HepG2 (cell line): ENCODE results near the gene PDP2. TPM values are rescaled to one million over a fixed set of nuclear protein-coding genes. Genes with fewer than 3 reads are reported as not detected.

ENCODE experiments used
- ATF7-NPFF ChIP-seq: sonication (generic); formaldehyde crosslinking; IDR thresholded peaks from 2 replicates; pipeline ENCODE4 v1.8.1; 2023; ENCODE audit warnings: mild to moderate bottlenecking, low read depth, missing genetic modification reagents, moderate library complexity
- MBD4 ChIP-seq: IDR thresholded peaks from 2 replicates; pipeline ENCODE4 v1.6.1; 2012; ENCODE audit warnings: low read length, inconsistent platforms, borderline replicate concordance
- NFE2L1 ChIP-seq: sonication (generic); formaldehyde crosslinking; IDR thresholded peaks from 2 replicates; pipeline ENCODE4 v1.4.0; 2020; ENCODE audit warnings: missing genetic modification reagents, mild to moderate bottlenecking, borderline replicate concordance
- NR2F2 ChIP-seq: IDR thresholded peaks from 2 replicates; pipeline ENCODE4 v1.6.1; 2012; ENCODE audit warnings: low read depth, inconsistent platforms, borderline replicate concordance
- SIX1 ChIP-seq: sonication (generic); formaldehyde crosslinking; IDR thresholded peaks from 2 replicates; pipeline ENCODE4 v1.4.0; 2020; ENCODE audit warnings: missing genetic modification reagents, borderline replicate concordance
- ZNF431 ChIP-seq: sonication (generic); formaldehyde crosslinking; IDR thresholded peaks from 2 replicates; pipeline ENCODE4 v1.9.0; 2022; ENCODE audit warnings: missing genetic modification reagents, low read depth, mild to moderate bottlenecking, borderline replicate concordance
- ZNF496 ChIP-seq: sonication (generic); formaldehyde crosslinking; IDR thresholded peaks from 2 replicates; pipeline ENCODE4 v1.8.1; 2023; ENCODE audit warnings: mild to moderate bottlenecking, moderate library complexity, missing genetic modification reagents; ENCODE audit not compliant: insufficient replicate concordance
- ZNF598 ChIP-seq: sonication (generic); formaldehyde crosslinking; IDR thresholded peaks from 2 replicates; pipeline ENCODE4 v1.5.1; 2020; ENCODE audit warnings: mild to moderate bottlenecking, missing genetic modification reagents, borderline replicate concordance
- ZNF784 ChIP-seq: sonication (generic); formaldehyde crosslinking; IDR thresholded peaks from 2 replicates; pipeline ENCODE4 v1.5.1; 2020; ENCODE audit warnings: missing genetic modification reagents, mild to moderate bottlenecking, borderline replicate concordance
- ZNF841 ChIP-seq: sonication (generic); formaldehyde crosslinking; IDR thresholded peaks from 2 replicates; pipeline ENCODE4 v1.8.1; 2023; ENCODE audit warnings: missing genetic modification reagents, borderline replicate concordance
- ZUFSP ChIP-seq: sonication (generic); formaldehyde crosslinking; IDR thresholded peaks from 2 replicates; pipeline ENCODE4 v1.9.0; 2021; ENCODE audit warnings: missing genetic modification reagents, mild to moderate bottlenecking, borderline replicate concordance
- polyA plus RNA-seq, 8 experiments: library from polyadenylated mRNA; depleted of rRNA in 3 of 8; stranded (reverse) in 7 of 8; unstranded in 1 of 8; fragments of >200 nt; fragmentation: Illumina TruSeq in 4 of 8; extraction: Trizol in 4 of 8; gene quantifications; 2 replicates each; pipeline versions ENCODE4 v1.2.1 to v1.2.3, GENCODE V29; 2011 to 2016; ENCODE audit warnings: low read depth in 4 of 8, missing spikeins in 1 of 8, mixed read lengths in 1 of 8; ENCODE audit not compliant: insufficient read depth in 1 of 8
- total RNA-seq, 5 experiments: library from RNA; depleted of rRNA; stranded (reverse); fragments of >200 nt; fragmentation: Illumina TruSeq; extraction: Trizol; gene quantifications; 2 replicates each; pipeline ENCODE4 v1.2.3, GENCODE V29; 2016; ENCODE audit warnings: low read depth in 1 of 5
- TF ChIP-seq, protein P1 (sequence below): sonication (generic); formaldehyde crosslinking; IDR thresholded peaks from 2 replicates; pipeline ENCODE4 v1.4.0; 2020; ENCODE audit warnings: mild to moderate bottlenecking, low read depth, missing genetic modification reagents
- TF ChIP-seq, protein P2 (sequence below): sonication (generic); formaldehyde crosslinking; IDR thresholded peaks from 2 replicates; pipeline ENCODE4 v1.5.1; 2020; ENCODE audit warnings: mild to moderate bottlenecking, missing genetic modification reagents
- TF ChIP-seq, protein P3 (sequence below): sonication (generic); formaldehyde crosslinking; conservative IDR thresholded peaks from 2 replicates; pipeline ENCODE4 v1.4.0; 2020; ENCODE audit warnings: mild to moderate bottlenecking, missing genetic modification reagents, moderate library complexity

The PDP2 gene
- total and polyA plus RNA-seq, 2 of the 13 experiments (the other 11 are each of a cell fraction or from before 2014, with no cell fraction given) = 12.8 to 15.8 TPM

- TF ChIP-seq ZNF784 (CRISPR knock-in tag) (peak; percentile 80; the same call in 1 of the 2 replicates), ZNF841 (CRISPR knock-in tag) (no peak), ATF7-NPFF (CRISPR knock-in tag) (peak; percentile 58), NR2F2 (no peak; the same call in 1 of the 2 replicates), MBD4 (no peak), ZNF431 (peak; percentile 61; the same call in 1 of the 2 replicates), ZUFSP (CRISPR knock-in tag) (no peak), SIX1 (peak; percentile 37; the same call in 1 of the 2 replicates), NFE2L1 (CRISPR knock-in tag) (peak; percentile 96), ZNF598 (CRISPR knock-in tag) (peak; percentile 98; the same call in 1 of the 2 replicates), ZNF496 (CRISPR knock-in tag) (no peak)
- TF ChIP-seq, protein P1, sequence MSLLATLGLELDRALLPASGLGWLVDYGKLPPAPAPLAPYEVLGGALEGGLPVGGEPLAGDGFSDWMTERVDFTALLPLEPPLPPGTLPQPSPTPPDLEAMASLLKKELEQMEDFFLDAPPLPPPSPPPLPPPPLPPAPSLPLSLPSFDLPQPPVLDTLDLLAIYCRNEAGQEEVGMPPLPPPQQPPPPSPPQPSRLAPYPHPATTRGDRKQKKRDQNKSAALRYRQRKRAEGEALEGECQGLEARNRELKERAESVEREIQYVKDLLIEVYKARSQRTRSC (CRISPR knock-in tag) = no peak; the same call in 1 of the 2 replicates
- TF ChIP-seq, protein P2, sequence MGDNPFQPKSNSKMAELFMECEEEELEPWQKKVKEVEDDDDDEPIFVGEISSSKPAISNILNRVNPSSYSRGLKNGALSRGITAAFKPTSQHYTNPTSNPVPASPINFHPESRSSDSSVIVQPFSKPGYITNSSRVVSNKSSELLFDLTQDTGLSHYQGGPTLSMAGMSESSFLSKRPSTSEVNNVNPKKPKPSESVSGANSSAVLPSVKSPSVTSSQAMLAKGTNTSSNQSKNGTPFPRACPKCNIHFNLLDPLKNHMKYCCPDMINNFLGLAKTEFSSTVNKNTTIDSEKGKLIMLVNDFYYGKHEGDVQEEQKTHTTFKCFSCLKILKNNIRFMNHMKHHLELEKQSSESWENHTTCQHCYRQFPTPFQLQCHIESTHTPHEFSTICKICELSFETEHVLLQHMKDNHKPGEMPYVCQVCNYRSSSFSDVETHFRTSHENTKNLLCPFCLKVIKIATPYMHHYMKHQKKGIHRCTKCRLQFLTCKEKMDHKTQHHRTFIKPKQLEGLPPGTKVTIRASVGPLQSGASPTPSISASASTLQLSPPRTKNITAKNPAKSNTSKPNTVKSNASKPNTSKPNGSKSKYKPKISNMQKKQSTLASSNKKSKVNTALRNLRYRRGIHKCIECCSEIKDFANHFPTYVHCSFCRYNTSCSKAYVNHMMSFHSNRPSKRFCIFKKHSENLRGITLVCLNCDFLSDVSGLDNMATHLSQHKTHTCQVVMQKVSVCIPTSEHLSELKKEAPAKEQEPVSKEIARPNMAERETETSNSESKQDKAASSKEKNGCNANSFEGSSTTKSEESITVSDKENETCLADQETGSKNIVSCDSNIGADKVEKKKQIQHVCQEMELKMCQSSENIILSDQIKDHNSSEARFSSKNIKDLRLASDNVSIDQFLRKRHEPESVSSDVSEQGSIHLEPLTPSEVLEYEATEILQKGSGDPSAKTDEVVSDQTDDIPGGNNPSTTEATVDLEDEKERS (CRISPR knock-in tag) = peak; percentile 67; the same call in 1 of the 2 replicates
- TF ChIP-seq, protein P3, sequence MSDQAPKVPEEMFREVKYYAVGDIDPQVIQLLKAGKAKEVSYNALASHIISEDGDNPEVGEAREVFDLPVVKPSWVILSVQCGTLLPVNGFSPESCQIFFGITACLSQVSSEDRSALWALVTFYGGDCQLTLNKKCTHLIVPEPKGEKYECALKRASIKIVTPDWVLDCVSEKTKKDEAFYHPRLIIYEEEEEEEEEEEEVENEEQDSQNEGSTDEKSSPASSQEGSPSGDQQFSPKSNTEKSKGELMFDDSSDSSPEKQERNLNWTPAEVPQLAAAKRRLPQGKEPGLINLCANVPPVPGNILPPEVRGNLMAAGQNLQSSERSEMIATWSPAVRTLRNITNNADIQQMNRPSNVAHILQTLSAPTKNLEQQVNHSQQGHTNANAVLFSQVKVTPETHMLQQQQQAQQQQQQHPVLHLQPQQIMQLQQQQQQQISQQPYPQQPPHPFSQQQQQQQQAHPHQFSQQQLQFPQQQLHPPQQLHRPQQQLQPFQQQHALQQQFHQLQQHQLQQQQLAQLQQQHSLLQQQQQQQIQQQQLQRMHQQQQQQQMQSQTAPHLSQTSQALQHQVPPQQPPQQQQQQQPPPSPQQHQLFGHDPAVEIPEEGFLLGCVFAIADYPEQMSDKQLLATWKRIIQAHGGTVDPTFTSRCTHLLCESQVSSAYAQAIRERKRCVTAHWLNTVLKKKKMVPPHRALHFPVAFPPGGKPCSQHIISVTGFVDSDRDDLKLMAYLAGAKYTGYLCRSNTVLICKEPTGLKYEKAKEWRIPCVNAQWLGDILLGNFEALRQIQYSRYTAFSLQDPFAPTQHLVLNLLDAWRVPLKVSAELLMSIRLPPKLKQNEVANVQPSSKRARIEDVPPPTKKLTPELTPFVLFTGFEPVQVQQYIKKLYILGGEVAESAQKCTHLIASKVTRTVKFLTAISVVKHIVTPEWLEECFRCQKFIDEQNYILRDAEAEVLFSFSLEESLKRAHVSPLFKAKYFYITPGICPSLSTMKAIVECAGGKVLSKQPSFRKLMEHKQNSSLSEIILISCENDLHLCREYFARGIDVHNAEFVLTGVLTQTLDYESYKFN (CRISPR knock-in tag) = peak; percentile 57
These were observed at the start of gene PDP2 (continued) for GRCh38 chr16:66880288-66881013.
